Measurements from ENCODE around the gene GALM.

GALM gene

GRCh38 chr2:38665854-38666555 lies at the start of gene GALM:
Gene GALM, plus strand, starts transcription at chr2:38666114. Its CDS starts 48 bp downstream, at chr2:38666162.
- peaks cover 65% of the 10 kb centered on the region for H3K4me1 Mint-ChIP-seq (ENCODE audit: low read depth)
- H3K27me3 Mint-ChIP-seq (ENCODE audit: low read depth) = no peaks in the 10 kb centered on the region
- peak within 1 kb of the TSS; percentile 95 for H3K4me3 Mint-ChIP-seq
- peak within 1 kb of the TSS; percentile 88 for H3K27ac Mint-ChIP-seq
- peaks cover 26% of the 10 kb centered on the region for H3K36me3 Mint-ChIP-seq (ENCODE audit: low read depth)
- peak; percentile 60 for DNase-seq (ENCODE audit: low spot score)
- H3K9me3 Mint-ChIP-seq = no peaks in the 10 kb centered on the region

- H3K27me3 Mint-ChIP-seq (ENCODE audit: low read depth) = no peaks in the 10 kb centered on the region
- no peaks in the 10 kb centered on the region for H3K36me3 Mint-ChIP-seq (ENCODE audit: low read depth)
- no peak for DNase-seq (ENCODE audit: low spot score)
- H3K27ac Mint-ChIP-seq = no peak overlapping the region
- H3K4me1 Mint-ChIP-seq (ENCODE audit: low read depth) = peaks cover 36% of the 10 kb centered on the region
- peaks cover 3% of the 10 kb centered on the region for H3K9me3 Mint-ChIP-seq
- H3K4me3 Mint-ChIP-seq = no peak overlapping the region
Measured at GRCh38 chr2:38617301-38617700, 48.6 kb upstream of the GALM start.

GRCh38 chr2:38619458-38620164 lies 46.3 kb upstream of the GALM start:
- no peak for DNase-seq (ENCODE audit: low spot score)
- H3K9me3 Mint-ChIP-seq = peaks cover 3% of the 10 kb centered on the region
- H3K27me3 Mint-ChIP-seq (ENCODE audit: low read depth) = no peaks in the 10 kb centered on the region
- peaks cover 26% of the 10 kb centered on the region for H3K4me1 Mint-ChIP-seq (ENCODE audit: low read depth)
- no peak overlapping the region for H3K4me3 Mint-ChIP-seq
- no peaks in the 10 kb centered on the region for H3K36me3 Mint-ChIP-seq (ENCODE audit: low read depth)
- H3K27ac Mint-ChIP-seq = no peak overlapping the region

- H3K27ac Mint-ChIP-seq = no peak overlapping the region
- no peak overlapping the region for H3K4me3 Mint-ChIP-seq
- no peak for DNase-seq (ENCODE audit: low spot score)
- H3K27me3 Mint-ChIP-seq (ENCODE audit: low read depth) = no peaks in the 10 kb centered on the region
- H3K36me3 Mint-ChIP-seq (ENCODE audit: low read depth) = no peaks in the 10 kb centered on the region
- H3K9me3 Mint-ChIP-seq = peaks cover 3% of the 10 kb centered on the region
- H3K4me1 Mint-ChIP-seq (ENCODE audit: low read depth) = peaks cover 32% of the 10 kb centered on the region
Measured at GRCh38 chr2:38620282-38620977, 45.5 kb upstream of the GALM start.

- H3K4me1 Mint-ChIP-seq (ENCODE audit: low read depth) = peaks cover 34% of the 10 kb centered on the region
Measured at GRCh38 chr2:38621018-38621417, 44.9 kb upstream of the GALM start.

GRCh38 chr2:38622210-38622609 lies 43.7 kb upstream of the GALM start:
- Mint-ChIP-seq H3K27ac (no peak overlapping the region), H3K9me3 (peaks cover 3% of the 10 kb centered on the region), H3K4me3 (no peak overlapping the region), H3K27me3 (ENCODE audit: low read depth) (no peaks in the 10 kb centered on the region), H3K4me1 (ENCODE audit: low read depth) (peaks cover 44% of the 10 kb centered on the region), H3K36me3 (ENCODE audit: low read depth) (no peaks in the 10 kb centered on the region)
- no peak for DNase-seq (ENCODE audit: low spot score)

More at GRCh38 chr2:38621018-38621417, 44.9 kb upstream of the GALM start:
- DNase-seq (ENCODE audit: low spot score) = no peak
- Mint-ChIP-seq H3K27me3 (ENCODE audit: low read depth) (no peaks in the 10 kb centered on the region), H3K27ac (no peak overlapping the region), H3K9me3 (peaks cover 3% of the 10 kb centered on the region), H3K36me3 (ENCODE audit: low read depth) (no peaks in the 10 kb centered on the region), H3K4me3 (no peak overlapping the region)

GRCh38 chr2:38626326-38627035 lies 39.4 kb upstream of the GALM start:
- H3K36me3 Mint-ChIP-seq (ENCODE audit: low read depth) = peaks cover 2% of the 10 kb centered on the region
- DNase-seq (ENCODE audit: low spot score) = peak; percentile 47
- peaks cover 44% of the 10 kb centered on the region for H3K4me1 Mint-ChIP-seq (ENCODE audit: low read depth)
- H3K27ac Mint-ChIP-seq = peak overlapping the region; percentile 77
- H3K27me3 Mint-ChIP-seq (ENCODE audit: low read depth) = no peaks in the 10 kb centered on the region
- H3K4me3 Mint-ChIP-seq = peak overlapping the region; percentile 64
- peaks cover 4% of the 10 kb centered on the region for H3K9me3 Mint-ChIP-seq

- Mint-ChIP-seq H3K27me3 (ENCODE audit: low read depth) (no peaks in the 10 kb centered on the region), H3K27ac (no peak overlapping the region), H3K4me3 (peak overlapping the region; percentile 21), H3K4me1 (ENCODE audit: low read depth) (peaks cover 43% of the 10 kb centered on the region), H3K9me3 (peaks cover 4% of the 10 kb centered on the region), H3K36me3 (ENCODE audit: low read depth) (peaks cover 2% of the 10 kb centered on the region)
- no peak for DNase-seq (ENCODE audit: low spot score)
Measured at GRCh38 chr2:38627391-38627790, 38.5 kb upstream of the GALM start.

- peaks cover 4% of the 10 kb centered on the region for H3K9me3 Mint-ChIP-seq
- peaks cover 49% of the 10 kb centered on the region for H3K4me1 Mint-ChIP-seq (ENCODE audit: low read depth)
- no peak overlapping the region for H3K4me3 Mint-ChIP-seq
- DNase-seq (ENCODE audit: low spot score) = no peak
- H3K36me3 Mint-ChIP-seq (ENCODE audit: low read depth) = peaks cover 4% of the 10 kb centered on the region
- no peak overlapping the region for H3K27ac Mint-ChIP-seq
- no peaks in the 10 kb centered on the region for H3K27me3 Mint-ChIP-seq (ENCODE audit: low read depth)
Measured at GRCh38 chr2:38629684-38630083, 36.2 kb upstream of the GALM start.

GRCh38 chr2:38631976-38632375 lies 33.9 kb upstream of the GALM start:
- peaks cover 6% of the 10 kb centered on the region for H3K36me3 Mint-ChIP-seq (ENCODE audit: low read depth)
- H3K9me3 Mint-ChIP-seq = peaks cover 8% of the 10 kb centered on the region
- no peak for DNase-seq (ENCODE audit: low spot score)
- peaks cover 46% of the 10 kb centered on the region for H3K4me1 Mint-ChIP-seq (ENCODE audit: low read depth)
- no peaks in the 10 kb centered on the region for H3K27me3 Mint-ChIP-seq (ENCODE audit: low read depth)
- H3K4me3 Mint-ChIP-seq = no peak overlapping the region
- H3K27ac Mint-ChIP-seq = no peak overlapping the region

- peaks cover 39% of the 10 kb centered on the region for H3K4me1 Mint-ChIP-seq (ENCODE audit: low read depth)
- DNase-seq (ENCODE audit: low spot score) = no peak
- peaks cover 8% of the 10 kb centered on the region for H3K9me3 Mint-ChIP-seq
- no peak overlapping the region for H3K27ac Mint-ChIP-seq
- H3K36me3 Mint-ChIP-seq (ENCODE audit: low read depth) = peaks cover 7% of the 10 kb centered on the region
- H3K27me3 Mint-ChIP-seq (ENCODE audit: low read depth) = no peaks in the 10 kb centered on the region
- no peak overlapping the region for H3K4me3 Mint-ChIP-seq
Measured at GRCh38 chr2:38632980-38633379, 32.9 kb upstream of the GALM start.

- H3K27me3 Mint-ChIP-seq (ENCODE audit: low read depth) = no peaks in the 10 kb centered on the region
- peaks cover 7% of the 10 kb centered on the region for H3K36me3 Mint-ChIP-seq (ENCODE audit: low read depth)
- DNase-seq (ENCODE audit: low spot score) = no peak
- H3K4me1 Mint-ChIP-seq (ENCODE audit: low read depth) = peaks cover 46% of the 10 kb centered on the region
- peak overlapping the region; percentile 71 for H3K27ac Mint-ChIP-seq
- peak overlapping the region; percentile 58 for H3K4me3 Mint-ChIP-seq
- H3K9me3 Mint-ChIP-seq = peaks cover 8% of the 10 kb centered on the region
Measured at GRCh38 chr2:38633895-38634294, 32.0 kb upstream of the GALM start.

GRCh38 chr2:38634684-38635083 lies 31.2 kb upstream of the GALM start:
- DNase-seq (ENCODE audit: low spot score) = no peak
- Mint-ChIP-seq H3K36me3 (ENCODE audit: low read depth) (peaks cover 7% of the 10 kb centered on the region), H3K9me3 (peaks cover 8% of the 10 kb centered on the region), H3K4me3 (peak overlapping the region; percentile 58), H3K4me1 (ENCODE audit: low read depth) (peaks cover 49% of the 10 kb centered on the region), H3K27ac (peak overlapping the region; percentile 71), H3K27me3 (ENCODE audit: low read depth) (no peaks in the 10 kb centered on the region)
